SK-N-SH treated with all-trans-retinoic acid at 6 μM for 48 hours (cell line): Measurements from ENCODE around the gene IL5.
"Not testable (repeated sequence)": the region's sequence is repeated elsewhere in the genome, so short reads cannot be mapped to it uniquely, and the experiment has no call there.

Experiments used
- ATAC-seq: fragments of 200-7000 bp; cut with Tn5 transposase; 3 replicates; pipeline ENCODE4 v1.9.1; 2020; ENCODE audit warnings: mild to moderate bottlenecking, moderate library complexity
- ARNTL ChIP-seq: fragments of 450-650 bp; formaldehyde crosslinking; IDR thresholded peaks from 2 replicates; pipeline ENCODE4 v1.5.0; 2020; ENCODE audit warnings: low read depth, mild to moderate bottlenecking, moderate library complexity, borderline replicate concordance
- BACH2 ChIP-seq: fragments of 250-450 bp; sonication (Bioruptor Pico); IDR thresholded peaks from 2 replicates; pipeline ENCODE4 v1.9.0; 2021; ENCODE audit warnings: mild to moderate bottlenecking, borderline replicate concordance
- CSDC2 ChIP-seq: fragments of 250-450 bp; sonication (Bioruptor Pico); IDR thresholded peaks from 2 replicates; pipeline ENCODE4 v1.5.0; 2020; ENCODE audit warnings: mild to moderate bottlenecking, moderate library complexity
- ESRRG ChIP-seq: fragments of 250-450 bp; sonication (Bioruptor Pico); IDR thresholded peaks from 2 replicates; pipeline ENCODE4 v1.6.1; 2021; ENCODE audit warnings: mild to moderate bottlenecking
- GLIS3 ChIP-seq: fragments of 250-450 bp; sonication (Bioruptor Pico); IDR thresholded peaks from 2 replicates; pipeline ENCODE4 v1.5.0; 2020; ENCODE audit warnings: mild to moderate bottlenecking, moderate library complexity
- ISL1 ChIP-seq: fragments of 250-450 bp; sonication (Bioruptor Pico); IDR thresholded peaks from 2 replicates; pipeline ENCODE4 v2.1.2; 2022; ENCODE audit warnings: mild to moderate bottlenecking, moderate library complexity
- OSR1 ChIP-seq: fragments of 250-450 bp; sonication (Bioruptor Pico); IDR thresholded peaks from 2 replicates; pipeline ENCODE4 v1.8.0; 2022; ENCODE audit warnings: moderate library complexity, mild to moderate bottlenecking, inconsistent platforms
- PPARA ChIP-seq: fragments of 250-450 bp; sonication (Bioruptor Pico); IDR thresholded peaks from 2 replicates; pipeline ENCODE4 v1.5.0; 2020; ENCODE audit warnings: mild to moderate bottlenecking, borderline replicate concordance
- RARB ChIP-seq: fragments of 250-450 bp; sonication (Bioruptor Pico); IDR thresholded peaks from 2 replicates; pipeline ENCODE4 v1.8.0; 2021; ENCODE audit warnings: mild to moderate bottlenecking, moderate library complexity
- SNAI2 ChIP-seq: fragments of 250-450 bp; sonication (Bioruptor Pico); IDR thresholded peaks from 2 replicates; pipeline ENCODE4 v1.5.0; 2020; ENCODE audit warnings: mild to moderate bottlenecking, moderate library complexity
- TCF4 ChIP-seq: fragments of 250-450 bp; sonication (Bioruptor Pico); IDR thresholded peaks from 2 replicates; pipeline ENCODE4 v1.8.0; 2021; ENCODE audit warnings: mild to moderate bottlenecking, moderate library complexity, borderline replicate concordance
- TOX ChIP-seq: fragments of 250-450 bp; sonication (Bioruptor Pico); IDR thresholded peaks from 2 replicates; pipeline ENCODE4 v1.8.0; 2021; ENCODE audit warnings: mild to moderate bottlenecking, moderate library complexity, borderline replicate concordance
- ZC3H10 ChIP-seq: fragments of 250-450 bp; sonication (Bioruptor Pico); IDR thresholded peaks from 2 replicates; pipeline ENCODE4 v1.5.1; 2021; ENCODE audit warnings: mild to moderate bottlenecking, moderate library complexity
- ZFP3 ChIP-seq: fragments of 250-450 bp; sonication (Bioruptor Pico); IDR thresholded peaks from 2 replicates; pipeline ENCODE4 v1.5.0; 2020; ENCODE audit warnings: mild to moderate bottlenecking, moderate library complexity
- ZFP30 ChIP-seq: fragments of 450-650 bp; formaldehyde crosslinking; IDR thresholded peaks from 2 replicates; pipeline ENCODE4 v1.5.0; 2022; ENCODE audit warnings: mild to moderate bottlenecking, moderate library complexity
- ZNF70 ChIP-seq: fragments of 450-650 bp; formaldehyde crosslinking; IDR thresholded peaks from 2 replicates; pipeline ENCODE4 v1.5.0; 2020; ENCODE audit warnings: mild to moderate bottlenecking, moderate library complexity
- ZNF8 ChIP-seq: fragments of 450-650 bp; formaldehyde crosslinking; IDR thresholded peaks from 2 replicates; pipeline ENCODE4 v1.5.0; 2020; ENCODE audit warnings: mild to moderate bottlenecking, moderate library complexity
- TF ChIP-seq, protein P1 (sequence below): fragments of 250-450 bp; sonication (Bioruptor Pico); IDR thresholded peaks from 2 replicates; pipeline ENCODE4 v1.5.0; 2020; ENCODE audit warnings: mild to moderate bottlenecking, moderate library complexity
- TF ChIP-seq, protein P2 (sequence below): fragments of 250-450 bp; sonication (Bioruptor Pico); IDR thresholded peaks from 2 replicates; pipeline ENCODE4 v1.5.1; 2021; ENCODE audit warnings: mild to moderate bottlenecking, moderate library complexity
- TF ChIP-seq, protein P3 (sequence below): fragments of 250-450 bp; sonication (Bioruptor Pico); IDR thresholded peaks from 2 replicates; pipeline ENCODE4 v1.8.0; 2021; ENCODE audit warnings: low read depth, mild to moderate bottlenecking, moderate library complexity, borderline replicate concordance

Gene IL5

GRCh38 chr5:132526290-132526973 lies 16.9 kb downstream of the IL5 start (continued):
- TF ChIP-seq RARB (CRISPR knock-in tag) (no peak), CSDC2 (CRISPR knock-in tag) (no peak), BACH2 (CRISPR knock-in tag) (no peak), ZFP3 (no peak), GLIS3 (CRISPR knock-in tag) (no peak), TOX (no peak)

DNA sequence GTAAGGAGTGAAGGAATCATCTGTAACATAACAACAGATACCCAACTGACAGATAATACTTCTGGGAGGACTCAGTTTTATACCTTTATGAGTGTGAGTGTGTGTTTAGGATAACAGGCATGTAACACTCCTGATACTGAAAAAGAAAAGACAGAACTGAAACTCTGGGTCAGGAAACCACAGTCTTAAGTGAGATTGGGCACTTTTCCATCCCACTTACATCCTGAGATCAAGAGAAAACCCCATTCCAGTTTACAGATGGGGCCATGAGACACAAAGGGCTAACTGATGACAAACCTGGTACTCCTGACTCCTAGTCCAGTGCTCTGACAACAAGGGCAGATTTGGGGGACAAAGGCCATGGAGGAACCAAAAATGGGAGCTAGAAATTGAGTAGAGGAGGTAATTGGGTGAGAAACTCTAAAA lies 18.0 kb downstream of the IL5 start:
- no peak for ATAC-seq
- no peak for TF ChIP-seq ESRRG (CRISPR knock-in tag)
- TF ChIP-seq, protein P1, sequence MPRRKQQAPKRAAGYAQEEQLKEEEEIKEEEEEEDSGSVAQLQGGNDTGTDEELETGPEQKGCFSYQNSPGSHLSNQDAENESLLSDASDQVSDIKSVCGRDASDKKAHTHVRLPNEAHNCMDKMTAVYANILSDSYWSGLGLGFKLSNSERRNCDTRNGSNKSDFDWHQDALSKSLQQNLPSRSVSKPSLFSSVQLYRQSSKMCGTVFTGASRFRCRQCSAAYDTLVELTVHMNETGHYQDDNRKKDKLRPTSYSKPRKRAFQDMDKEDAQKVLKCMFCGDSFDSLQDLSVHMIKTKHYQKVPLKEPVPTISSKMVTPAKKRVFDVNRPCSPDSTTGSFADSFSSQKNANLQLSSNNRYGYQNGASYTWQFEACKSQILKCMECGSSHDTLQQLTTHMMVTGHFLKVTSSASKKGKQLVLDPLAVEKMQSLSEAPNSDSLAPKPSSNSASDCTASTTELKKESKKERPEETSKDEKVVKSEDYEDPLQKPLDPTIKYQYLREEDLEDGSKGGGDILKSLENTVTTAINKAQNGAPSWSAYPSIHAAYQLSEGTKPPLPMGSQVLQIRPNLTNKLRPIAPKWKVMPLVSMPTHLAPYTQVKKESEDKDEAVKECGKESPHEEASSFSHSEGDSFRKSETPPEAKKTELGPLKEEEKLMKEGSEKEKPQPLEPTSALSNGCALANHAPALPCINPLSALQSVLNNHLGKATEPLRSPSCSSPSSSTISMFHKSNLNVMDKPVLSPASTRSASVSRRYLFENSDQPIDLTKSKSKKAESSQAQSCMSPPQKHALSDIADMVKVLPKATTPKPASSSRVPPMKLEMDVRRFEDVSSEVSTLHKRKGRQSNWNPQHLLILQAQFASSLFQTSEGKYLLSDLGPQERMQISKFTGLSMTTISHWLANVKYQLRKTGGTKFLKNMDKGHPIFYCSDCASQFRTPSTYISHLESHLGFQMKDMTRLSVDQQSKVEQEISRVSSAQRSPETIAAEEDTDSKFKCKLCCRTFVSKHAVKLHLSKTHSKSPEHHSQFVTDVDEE = no peak
- no peak for TF ChIP-seq BACH2 (CRISPR knock-in tag)
- no peak for TF ChIP-seq ARNTL (CRISPR knock-in tag)
- TF ChIP-seq, protein P2, sequence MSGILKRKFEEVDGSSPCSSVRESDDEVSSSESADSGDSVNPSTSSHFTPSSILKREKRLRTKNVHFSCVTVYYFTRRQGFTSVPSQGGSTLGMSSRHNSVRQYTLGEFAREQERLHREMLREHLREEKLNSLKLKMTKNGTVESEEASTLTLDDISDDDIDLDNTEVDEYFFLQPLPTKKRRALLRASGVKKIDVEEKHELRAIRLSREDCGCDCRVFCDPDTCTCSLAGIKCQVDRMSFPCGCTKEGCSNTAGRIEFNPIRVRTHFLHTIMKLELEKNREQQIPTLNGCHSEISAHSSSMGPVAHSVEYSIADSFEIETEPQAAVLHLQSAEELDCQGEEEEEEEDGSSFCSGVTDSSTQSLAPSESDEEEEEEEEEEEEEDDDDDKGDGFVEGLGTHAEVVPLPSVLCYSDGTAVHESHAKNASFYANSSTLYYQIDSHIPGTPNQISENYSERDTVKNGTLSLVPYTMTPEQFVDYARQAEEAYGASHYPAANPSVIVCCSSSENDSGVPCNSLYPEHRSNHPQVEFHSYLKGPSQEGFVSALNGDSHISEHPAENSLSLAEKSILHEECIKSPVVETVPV = no peak
- TF ChIP-seq ZFP30 (CRISPR knock-in tag) = no peak
- TF ChIP-seq CSDC2 (CRISPR knock-in tag) = no peak
- TF ChIP-seq SNAI2 (CRISPR knock-in tag) = no peak
- TF ChIP-seq RARB (CRISPR knock-in tag) = no peak
- no peak for TF ChIP-seq TOX
- no peak for TF ChIP-seq ZFP3
- TF ChIP-seq GLIS3 (CRISPR knock-in tag) = no peak
- TF ChIP-seq ZC3H10 (CRISPR knock-in tag) = no peak
- no peak for TF ChIP-seq ISL1 (CRISPR knock-in tag)
- TF ChIP-seq PPARA (CRISPR knock-in tag) = no peak
- no peak for TF ChIP-seq ZNF8
- TF ChIP-seq, protein P3, sequence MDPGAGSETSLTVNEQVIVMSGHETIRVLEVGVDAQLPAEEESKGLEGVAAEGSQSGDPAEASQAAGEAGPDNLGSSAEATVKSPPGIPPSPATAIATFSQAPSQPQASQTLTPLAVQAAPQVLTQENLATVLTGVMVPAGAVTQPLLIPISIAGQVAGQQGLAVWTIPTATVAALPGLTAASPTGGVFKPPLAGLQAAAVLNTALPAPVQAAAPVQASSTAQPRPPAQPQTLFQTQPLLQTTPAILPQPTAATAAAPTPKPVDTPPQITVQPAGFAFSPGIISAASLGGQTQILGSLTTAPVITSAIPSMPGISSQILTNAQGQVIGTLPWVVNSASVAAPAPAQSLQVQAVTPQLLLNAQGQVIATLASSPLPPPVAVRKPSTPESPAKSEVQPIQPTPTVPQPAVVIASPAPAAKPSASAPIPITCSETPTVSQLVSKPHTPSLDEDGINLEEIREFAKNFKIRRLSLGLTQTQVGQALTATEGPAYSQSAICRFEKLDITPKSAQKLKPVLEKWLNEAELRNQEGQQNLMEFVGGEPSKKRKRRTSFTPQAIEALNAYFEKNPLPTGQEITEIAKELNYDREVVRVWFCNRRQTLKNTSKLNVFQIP = no peak
- no peak for TF ChIP-seq ZNF70 (CRISPR knock-in tag)
- no peak for TF ChIP-seq TCF4 (CRISPR knock-in tag)

- ATAC-seq = not testable (repeated sequence)
These were observed 18.4 kb downstream of the IL5 start for GRCh38 chr5:132524877-132525276.

- ATAC-seq = not testable (repeated sequence)
These were observed 21.3 kb downstream of the IL5 start for GRCh38 chr5:132522067-132522466.

- ATAC-seq = not testable (repeated sequence)
These were observed 29.5 kb downstream of the IL5 start for GRCh38 chr5:132513618-132514336.

DNA sequence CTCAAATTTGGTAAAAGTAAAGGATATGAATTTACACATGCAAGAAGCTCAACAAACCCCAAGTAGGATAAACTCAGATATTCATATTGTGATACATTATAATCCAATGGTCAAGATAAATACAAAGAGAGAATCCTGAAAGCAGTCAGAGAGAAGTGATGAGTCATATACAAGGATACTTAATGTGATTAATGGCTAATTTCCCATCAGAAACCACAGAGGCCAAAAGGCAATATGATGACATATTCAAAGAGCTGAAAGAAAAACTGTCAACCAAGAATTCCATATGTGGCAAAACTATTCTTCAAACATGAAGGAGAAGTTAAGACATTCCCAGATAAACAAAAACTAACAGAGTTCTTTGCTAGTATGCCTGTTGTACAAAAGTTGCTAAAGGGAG lies 33.2 kb downstream of the IL5 start:
- ATAC-seq = no peak; the same call in 2 of the 3 replicates
- TF ChIP-seq OSR1 (no peak), TOX (peak; percentile 78; the same call in 1 of the 2 replicates)
